HepG2 (cell line): ENCODE measurements around the gene DNAJB6. TPM values are rescaled to one million over a fixed set of nuclear protein-coding genes. Genes with fewer than 3 reads are reported as not detected.

Experiments
- AHR ChIP-seq: IDR thresholded peaks from 2 replicates; pipeline ENCODE4 v1.6.1; 2018; ENCODE audit warnings: missing genetic modification reagents, missing compliant biosample characterization
- HOXA5 ChIP-seq: sonication (generic); formaldehyde crosslinking; IDR thresholded peaks from 2 replicates; pipeline ENCODE4 v1.4.0; 2020; ENCODE audit warnings: missing genetic modification reagents
- JUNB ChIP-seq: sonication (generic); formaldehyde crosslinking; IDR thresholded peaks from 2 replicates; pipeline ENCODE4 v1.8.0; 2022; ENCODE audit warnings: missing genetic modification reagents, mild to moderate bottlenecking, borderline replicate concordance
- KAT7 ChIP-seq: IDR thresholded peaks from 2 replicates; pipeline ENCODE4 v1.6.1; 2018; ENCODE audit warnings: borderline replicate concordance, missing compliant biosample characterization
- KLF16 ChIP-seq, 2 experiments: sonication (generic) in 1 of 2; formaldehyde crosslinking in 1 of 2; IDR thresholded peaks; 2 replicates each; pipeline versions ENCODE4 v1.6.1 to v1.8.0; 2016 to 2023; ENCODE audit warnings: missing genetic modification reagents in 2 of 2, missing compliant biosample characterization in 1 of 2
- RBFOX2 ChIP-seq: fragments of 200-400 bp; formaldehyde crosslinking; IDR thresholded peaks from 2 replicates; pipeline ENCODE4 v1.6.1; 2017; ENCODE audit warnings: low read depth, mild to moderate bottlenecking, low read length
- RFX1 ChIP-seq: fragments of 450-650 bp; IDR thresholded peaks from 2 replicates; pipeline ENCODE4 v1.6.1; 2017
- SOX6 ChIP-seq, 2 experiments: fragments of 450-650 bp in 1 of 2; sonication (generic) in 1 of 2; formaldehyde crosslinking in 1 of 2; IDR thresholded peaks; 2 replicates each; pipeline versions ENCODE4 v1.4.0 to v1.6.1; 2017 to 2020; ENCODE audit warnings: antibody characterized with exemption in 1 of 2, mild to moderate bottlenecking in 1 of 2, missing genetic modification reagents in 1 of 2
- SP4 ChIP-seq: sonication (generic); formaldehyde crosslinking; IDR thresholded peaks from 2 replicates; pipeline ENCODE4 v1.8.1; 2023; ENCODE audit warnings: mild to moderate bottlenecking, missing genetic modification reagents
- TCF7L2 ChIP-seq: IDR thresholded peaks from 2 replicates; pipeline ENCODE4 v1.6.1; 2011; ENCODE audit warnings: mild to moderate bottlenecking, low read depth, low read length, moderate library complexity
- ZC3H4 ChIP-seq: sonication (generic); formaldehyde crosslinking; IDR thresholded peaks from 2 replicates; pipeline ENCODE4 v1.4.0; 2020; ENCODE audit warnings: missing genetic modification reagents, borderline replicate concordance
- ZNF350 ChIP-seq: sonication (generic); formaldehyde crosslinking; IDR thresholded peaks from 2 replicates; pipeline ENCODE4 v1.4.0; 2020; ENCODE audit warnings: mild to moderate bottlenecking, low read depth, missing genetic modification reagents, borderline replicate concordance
- ZNF615 ChIP-seq: sonication (generic); formaldehyde crosslinking; IDR thresholded peaks from 2 replicates; pipeline ENCODE4 v1.5.0; 2020; ENCODE audit warnings: mild to moderate bottlenecking, missing genetic modification reagents, borderline replicate concordance
- ZNF652 ChIP-seq: IDR thresholded peaks from 2 replicates; pipeline ENCODE4 v1.6.1; 2016; ENCODE audit warnings: low read depth, borderline replicate concordance
- ZNF709 ChIP-seq: sonication (generic); formaldehyde crosslinking; IDR thresholded peaks from 2 replicates; pipeline ENCODE4 v1.5.0; 2020; ENCODE audit warnings: mild to moderate bottlenecking, missing genetic modification reagents
- ZNF782 ChIP-seq: sonication (generic); formaldehyde crosslinking; IDR thresholded peaks from 2 replicates; pipeline ENCODE4 v1.4.0; 2020; ENCODE audit warnings: missing genetic modification reagents, mild to moderate bottlenecking, borderline replicate concordance
- ZSCAN30 ChIP-seq: sonication (generic); formaldehyde crosslinking; IDR thresholded peaks from 2 replicates; pipeline ENCODE4 v1.5.0; 2020; ENCODE audit warnings: mild to moderate bottlenecking, missing genetic modification reagents
- polyA plus RNA-seq, 8 experiments: library from polyadenylated mRNA; depleted of rRNA in 3 of 8; stranded (reverse) in 7 of 8; unstranded in 1 of 8; fragments of >200 nt; fragmentation: Illumina TruSeq in 4 of 8; extraction: Trizol in 4 of 8; gene quantifications; 2 replicates each; pipeline versions ENCODE4 v1.2.1 to v1.2.3, GENCODE V29; 2011 to 2016; ENCODE audit warnings: low read depth in 4 of 8, missing spikeins in 1 of 8, mixed read lengths in 1 of 8; ENCODE audit not compliant: insufficient read depth in 1 of 8
- total RNA-seq, 5 experiments: library from RNA; depleted of rRNA; stranded (reverse); fragments of >200 nt; fragmentation: Illumina TruSeq; extraction: Trizol; gene quantifications; 2 replicates each; pipeline ENCODE4 v1.2.3, GENCODE V29; 2016; ENCODE audit warnings: low read depth in 1 of 5
- TF ChIP-seq, protein P1 (sequence below): sonication (generic); formaldehyde crosslinking; IDR thresholded peaks from 2 replicates; pipeline ENCODE4 v1.4.0; 2020; ENCODE audit warnings: missing genetic modification reagents
- TF ChIP-seq, protein P2 (sequence below): sonication (generic); formaldehyde crosslinking; conservative IDR thresholded peaks from 2 replicates; pipeline ENCODE4 v1.4.0; 2020; ENCODE audit warnings: mild to moderate bottlenecking, missing genetic modification reagents, moderate library complexity
- TF ChIP-seq, protein P3 (sequence below): sonication (generic); formaldehyde crosslinking; conservative IDR thresholded peaks from 2 replicates; pipeline ENCODE4 v1.4.0; 2020; ENCODE audit warnings: missing genetic modification reagents
- TF ChIP-seq, protein P4 (sequence below): sonication (generic); formaldehyde crosslinking; IDR thresholded peaks from 2 replicates; pipeline ENCODE4 v1.8.0; 2022; ENCODE audit warnings: mild to moderate bottlenecking, missing genetic modification reagents, borderline replicate concordance
- TF ChIP-seq, protein P5 (sequence below): sonication (generic); formaldehyde crosslinking; IDR thresholded peaks from 2 replicates; pipeline ENCODE4 v1.5.1; 2020; ENCODE audit warnings: mild to moderate bottlenecking, missing genetic modification reagents, moderate library complexity

The DNAJB6 gene
- total and polyA plus RNA-seq, 2 of the 13 experiments (the other 11 are each of a cell fraction or from before 2014, with no cell fraction given): 29.9 to 53.9 TPM

DNA sequence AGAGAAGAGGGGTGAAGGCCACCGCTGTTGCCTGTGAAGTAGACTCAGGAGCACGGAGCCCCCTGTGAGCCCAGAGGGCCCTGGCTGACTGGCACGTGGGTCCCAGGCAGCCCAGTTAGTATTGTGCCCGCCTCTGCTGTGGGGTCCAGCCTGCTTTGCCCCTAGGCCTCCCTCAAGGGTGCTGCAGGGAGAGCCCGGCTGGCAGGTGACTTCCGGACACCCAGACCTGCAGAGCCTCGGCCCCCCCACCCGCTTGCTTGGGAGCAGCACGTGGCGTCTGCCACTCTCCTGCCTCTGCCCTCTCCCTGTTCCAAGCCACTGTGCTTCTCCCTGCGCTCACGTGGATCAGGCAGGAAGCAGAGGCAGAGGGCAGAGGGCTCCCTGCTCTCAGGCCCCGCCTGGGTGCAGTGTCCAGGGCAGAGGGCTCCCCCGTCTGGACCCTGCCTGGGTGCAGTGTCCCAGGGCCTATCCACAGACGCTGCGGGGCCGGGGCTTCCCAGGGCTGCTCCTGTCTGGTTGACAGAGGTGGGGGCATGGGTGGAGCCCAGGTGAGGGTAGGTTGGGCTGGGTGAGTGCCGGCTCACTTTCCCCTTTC is 88.4 kb downstream of the DNAJB6 start (continued):
- TF ChIP-seq SP4 (CRISPR knock-in tag) (peak; percentile 33; the same call in 1 of the 2 replicates), ZNF709 (CRISPR knock-in tag) (no peak), TCF7L2 (no peak), KAT7 (CRISPR knock-in tag) (no peak), RBFOX2 (no peak), AHR (CRISPR knock-in tag) (no peak), ZNF652 (CRISPR knock-in tag) (no peak), RFX1 (no peak), ZSCAN30 (no peak), HOXA5 (CRISPR knock-in tag) (no peak), ZNF782 (no peak), JUNB (CRISPR knock-in tag) (no peak), KLF16 (CRISPR knock-in tag; IDR thresholded peaks at IDR 0.05) (no peak), ZNF615 (CRISPR knock-in tag) (no peak), ZNF350 (CRISPR knock-in tag) (no peak), SOX6 (IDR thresholded peaks at IDR 0.05) (no peak), SOX6 (CRISPR knock-in tag; IDR thresholded peaks at IDR 0.05) (no peak), ZC3H4 (CRISPR knock-in tag) (no peak)
- TF ChIP-seq, protein P1, sequence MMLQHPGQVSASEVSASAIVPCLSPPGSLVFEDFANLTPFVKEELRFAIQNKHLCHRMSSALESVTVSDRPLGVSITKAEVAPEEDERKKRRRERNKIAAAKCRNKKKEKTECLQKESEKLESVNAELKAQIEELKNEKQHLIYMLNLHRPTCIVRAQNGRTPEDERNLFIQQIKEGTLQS (CRISPR knock-in tag): no peak
- TF ChIP-seq, protein P2, sequence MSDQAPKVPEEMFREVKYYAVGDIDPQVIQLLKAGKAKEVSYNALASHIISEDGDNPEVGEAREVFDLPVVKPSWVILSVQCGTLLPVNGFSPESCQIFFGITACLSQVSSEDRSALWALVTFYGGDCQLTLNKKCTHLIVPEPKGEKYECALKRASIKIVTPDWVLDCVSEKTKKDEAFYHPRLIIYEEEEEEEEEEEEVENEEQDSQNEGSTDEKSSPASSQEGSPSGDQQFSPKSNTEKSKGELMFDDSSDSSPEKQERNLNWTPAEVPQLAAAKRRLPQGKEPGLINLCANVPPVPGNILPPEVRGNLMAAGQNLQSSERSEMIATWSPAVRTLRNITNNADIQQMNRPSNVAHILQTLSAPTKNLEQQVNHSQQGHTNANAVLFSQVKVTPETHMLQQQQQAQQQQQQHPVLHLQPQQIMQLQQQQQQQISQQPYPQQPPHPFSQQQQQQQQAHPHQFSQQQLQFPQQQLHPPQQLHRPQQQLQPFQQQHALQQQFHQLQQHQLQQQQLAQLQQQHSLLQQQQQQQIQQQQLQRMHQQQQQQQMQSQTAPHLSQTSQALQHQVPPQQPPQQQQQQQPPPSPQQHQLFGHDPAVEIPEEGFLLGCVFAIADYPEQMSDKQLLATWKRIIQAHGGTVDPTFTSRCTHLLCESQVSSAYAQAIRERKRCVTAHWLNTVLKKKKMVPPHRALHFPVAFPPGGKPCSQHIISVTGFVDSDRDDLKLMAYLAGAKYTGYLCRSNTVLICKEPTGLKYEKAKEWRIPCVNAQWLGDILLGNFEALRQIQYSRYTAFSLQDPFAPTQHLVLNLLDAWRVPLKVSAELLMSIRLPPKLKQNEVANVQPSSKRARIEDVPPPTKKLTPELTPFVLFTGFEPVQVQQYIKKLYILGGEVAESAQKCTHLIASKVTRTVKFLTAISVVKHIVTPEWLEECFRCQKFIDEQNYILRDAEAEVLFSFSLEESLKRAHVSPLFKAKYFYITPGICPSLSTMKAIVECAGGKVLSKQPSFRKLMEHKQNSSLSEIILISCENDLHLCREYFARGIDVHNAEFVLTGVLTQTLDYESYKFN (CRISPR knock-in tag): no peak
- TF ChIP-seq, protein P3, sequence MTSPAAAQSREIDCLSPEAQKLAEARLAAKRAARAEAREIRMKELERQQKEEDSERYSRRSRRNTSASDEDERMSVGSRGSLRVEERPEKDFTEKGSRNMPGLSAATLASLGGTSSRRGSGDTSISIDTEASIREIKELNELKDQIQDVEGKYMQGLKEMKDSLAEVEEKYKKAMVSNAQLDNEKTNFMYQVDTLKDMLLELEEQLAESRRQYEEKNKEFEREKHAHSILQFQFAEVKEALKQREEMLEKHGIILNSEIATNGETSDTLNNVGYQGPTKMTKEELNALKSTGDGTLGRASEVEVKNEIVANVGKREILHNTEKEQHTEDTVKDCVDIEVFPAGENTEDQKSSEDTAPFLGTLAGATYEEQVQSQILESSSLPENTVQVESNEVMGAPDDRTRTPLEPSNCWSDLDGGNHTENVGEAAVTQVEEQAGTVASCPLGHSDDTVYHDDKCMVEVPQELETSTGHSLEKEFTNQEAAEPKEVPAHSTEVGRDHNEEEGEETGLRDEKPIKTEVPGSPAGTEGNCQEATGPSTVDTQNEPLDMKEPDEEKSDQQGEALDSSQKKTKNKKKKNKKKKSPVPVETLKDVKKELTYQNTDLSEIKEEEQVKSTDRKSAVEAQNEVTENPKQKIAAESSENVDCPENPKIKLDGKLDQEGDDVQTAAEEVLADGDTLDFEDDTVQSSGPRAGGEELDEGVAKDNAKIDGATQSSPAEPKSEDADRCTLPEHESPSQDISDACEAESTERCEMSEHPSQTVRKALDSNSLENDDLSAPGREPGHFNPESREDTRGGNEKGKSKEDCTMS (CRISPR knock-in tag): no peak
- TF ChIP-seq, protein P4, sequence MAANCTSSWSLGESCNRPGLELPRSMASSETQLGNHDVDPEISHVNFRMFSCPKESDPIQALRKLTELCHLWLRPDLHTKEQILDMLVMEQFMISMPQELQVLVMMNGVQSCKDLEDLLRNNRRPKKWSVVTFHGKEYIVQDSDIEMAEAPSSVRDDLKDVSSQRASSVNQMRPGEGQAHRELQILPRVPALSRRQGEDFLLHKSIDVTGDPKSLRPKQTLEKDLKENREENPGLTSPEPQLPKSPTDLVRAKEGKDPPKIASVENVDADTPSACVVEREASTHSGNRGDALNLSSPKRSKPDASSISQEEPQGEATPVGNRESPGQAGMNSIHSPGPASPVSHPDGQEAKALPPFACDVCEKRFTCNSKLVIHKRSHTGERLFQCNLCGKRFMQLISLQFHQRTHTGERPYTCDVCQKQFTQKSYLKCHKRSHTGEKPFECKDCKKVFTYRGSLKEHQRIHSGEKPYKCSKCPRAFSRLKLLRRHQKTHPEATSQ (CRISPR knock-in tag): no peak
- TF ChIP-seq, protein P5, sequence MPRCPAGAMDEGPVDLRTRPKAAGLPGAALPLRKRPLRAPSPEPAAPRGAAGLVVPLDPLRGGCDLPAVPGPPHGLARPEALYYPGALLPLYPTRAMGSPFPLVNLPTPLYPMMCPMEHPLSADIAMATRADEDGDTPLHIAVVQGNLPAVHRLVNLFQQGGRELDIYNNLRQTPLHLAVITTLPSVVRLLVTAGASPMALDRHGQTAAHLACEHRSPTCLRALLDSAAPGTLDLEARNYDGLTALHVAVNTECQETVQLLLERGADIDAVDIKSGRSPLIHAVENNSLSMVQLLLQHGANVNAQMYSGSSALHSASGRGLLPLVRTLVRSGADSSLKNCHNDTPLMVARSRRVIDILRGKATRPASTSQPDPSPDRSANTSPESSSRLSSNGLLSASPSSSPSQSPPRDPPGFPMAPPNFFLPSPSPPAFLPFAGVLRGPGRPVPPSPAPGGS: no peak
